GM19463 (cell line): ENCODE measurements around the gene SLC35F6.
A peak's percentile ranks its signal among the peaks of the same experiment; 100 is the strongest.
"Not testable (repeated sequence)": the region's sequence is repeated elsewhere in the genome, so short reads cannot be mapped to it uniquely, and the experiment has no call there.

Source experiments
- ATAC-seq: cut with Tn5 transposase; IDR thresholded peaks from one replicate; pipeline ENCODE4 v1.9.1; 2021; ENCODE audit warnings: mild to moderate bottlenecking, moderate library complexity; ENCODE audit not compliant: unreplicated experiment

The SLC35F6 gene

GRCh38 chr2:26780203-26780760 is 16.2 kb downstream of the SLC35F6 start:
- no peak for ATAC-seq

GRCh38 chr2:26782876-26783704 is 19.0 kb downstream of the SLC35F6 start:
- no peak for ATAC-seq

GRCh38 chr2:26784570-26785234 is 20.6 kb downstream of the SLC35F6 start:
- ATAC-seq = no peak

DNA sequence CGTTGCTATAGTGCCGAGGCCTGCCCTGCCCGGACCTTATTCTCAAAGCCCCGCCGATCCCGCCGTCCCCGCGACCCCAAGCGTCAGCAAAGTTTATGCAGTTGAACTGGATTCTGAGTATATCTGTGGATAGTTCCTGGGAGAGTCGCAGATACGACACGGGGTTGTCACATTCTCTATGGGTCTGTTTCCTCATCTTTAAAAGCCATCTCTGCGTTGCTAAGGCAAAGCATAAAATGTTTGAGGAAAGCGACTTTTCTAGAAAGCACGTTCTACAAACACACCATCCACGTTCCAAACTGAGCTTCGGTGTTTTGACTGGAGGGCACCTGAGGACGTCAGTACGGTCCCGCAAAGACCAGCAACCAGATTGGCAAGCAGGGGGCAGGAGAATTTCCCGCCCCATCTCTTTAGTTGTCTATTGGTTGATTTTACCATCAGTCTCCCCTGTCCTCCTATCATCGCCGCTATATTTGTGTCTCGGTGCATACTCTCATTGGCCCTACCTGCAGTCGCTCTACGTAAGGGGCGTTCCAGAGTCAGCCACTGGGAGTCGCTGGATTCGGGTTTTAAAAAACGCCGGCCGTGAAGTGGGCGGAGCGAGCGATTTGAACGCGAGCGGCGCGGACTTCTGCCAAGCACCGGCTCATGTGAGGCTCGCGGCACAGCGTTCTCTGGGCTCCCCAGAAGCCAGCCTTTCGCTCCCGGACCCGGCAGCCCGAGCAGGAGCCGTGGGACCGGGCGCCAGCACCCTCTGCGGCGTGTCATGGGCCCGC is 21.5 kb downstream of the SLC35F6 start, which contains the start of gene CENPA:
Gene CENPA (plus strand): TSS at position 626 of the 776 bp plus-strand sequence. CDS start 141 bp downstream, at position 767.
- ATAC-seq = peak; percentile 98

- ATAC-seq = peak; percentile 9
Measured at GRCh38 chr2:26786207-26787028, 22.3 kb downstream of the SLC35F6 start.

GRCh38 chr2:26792720-26793119 is 28.6 kb downstream of the SLC35F6 start:
- no peak for ATAC-seq

DNA sequence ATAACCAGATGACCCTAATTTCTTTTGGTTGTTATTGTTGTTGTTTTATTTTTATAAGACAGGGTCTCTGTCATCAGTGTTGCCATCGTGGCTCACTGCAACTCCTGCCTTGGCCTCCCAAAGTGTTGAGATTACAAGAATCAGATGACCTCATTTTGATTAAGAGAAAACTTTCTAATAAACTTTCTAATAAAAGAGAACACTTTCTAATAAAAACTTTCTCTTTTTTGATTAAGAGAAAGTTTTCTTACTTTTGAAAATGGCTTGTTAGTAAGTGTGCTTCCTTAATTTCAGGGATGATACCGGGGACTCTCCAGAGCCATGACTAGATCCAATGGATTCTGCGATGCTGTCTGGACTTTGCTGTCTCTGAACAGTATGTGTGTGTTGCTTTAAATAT is 29.4 kb downstream of the SLC35F6 start:
- ATAC-seq = no peak

GRCh38 chr2:26795135-26795534 is 31.1 kb downstream of the SLC35F6 start:
- ATAC-seq = not testable (repeated sequence)

GRCh38 chr2:26801328-26801727 is 37.2 kb downstream of the SLC35F6 start:
- ATAC-seq = no peak

- ATAC-seq = no peak
Measured at GRCh38 chr2:26801796-26802195, 37.7 kb downstream of the SLC35F6 start.

DNA sequence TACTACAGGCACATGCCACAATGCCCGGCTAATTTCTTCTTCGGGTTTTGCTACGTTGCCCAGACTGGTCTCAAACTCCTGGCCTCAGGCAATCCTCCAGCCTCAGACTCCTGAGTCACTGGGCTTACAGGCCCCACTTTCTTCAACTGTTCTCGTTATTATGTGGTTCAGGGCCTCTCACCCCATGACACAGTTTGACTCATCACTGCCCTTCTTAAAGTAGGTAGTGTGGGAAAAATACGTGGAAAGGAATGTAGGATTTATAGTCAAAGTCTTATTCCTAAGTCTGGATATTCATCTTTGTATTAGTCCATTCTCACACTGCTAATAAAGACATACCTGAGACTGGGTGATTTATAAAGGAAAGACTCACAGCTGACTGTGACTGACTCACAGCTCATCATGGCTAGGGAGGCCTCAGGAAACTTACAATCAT is 41.2 kb downstream of the SLC35F6 start:
- ATAC-seq = no peak

DNA sequence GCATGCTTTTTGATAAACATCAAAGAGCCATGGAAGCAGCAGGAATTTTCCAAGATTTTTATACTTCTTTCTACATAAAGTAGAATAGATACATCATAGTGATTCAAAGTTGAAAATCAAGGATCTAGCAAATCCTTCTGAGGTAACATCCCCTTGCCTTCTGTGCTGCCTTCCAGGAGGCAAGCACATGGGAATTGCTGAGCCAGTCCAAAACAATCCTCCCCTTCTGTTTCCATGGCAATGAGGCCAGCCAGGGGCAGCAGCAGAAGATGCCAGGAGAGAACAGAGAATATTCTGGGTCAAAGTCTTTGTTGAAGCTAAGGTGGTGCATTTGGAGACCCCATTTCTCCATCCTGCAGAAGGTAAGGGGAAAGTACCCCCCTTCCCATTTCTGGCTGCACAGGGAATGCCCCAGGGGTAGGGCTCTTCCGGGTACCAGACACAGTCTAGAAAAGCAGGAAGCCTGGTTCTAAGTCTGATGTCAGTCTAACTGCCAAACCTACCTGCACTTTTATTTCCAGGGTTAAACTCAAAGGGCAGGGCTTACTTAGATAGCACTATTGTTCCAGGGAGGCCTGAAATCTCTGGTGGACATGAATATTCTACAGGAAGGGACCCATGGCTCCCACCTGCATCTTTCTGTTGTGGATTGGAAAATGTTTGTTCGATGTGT is 43.8 kb downstream of the SLC35F6 start:
- ATAC-seq = no peak

- ATAC-seq = no peak
Measured at GRCh38 chr2:26809211-26809610, 45.1 kb downstream of the SLC35F6 start.

DNA sequence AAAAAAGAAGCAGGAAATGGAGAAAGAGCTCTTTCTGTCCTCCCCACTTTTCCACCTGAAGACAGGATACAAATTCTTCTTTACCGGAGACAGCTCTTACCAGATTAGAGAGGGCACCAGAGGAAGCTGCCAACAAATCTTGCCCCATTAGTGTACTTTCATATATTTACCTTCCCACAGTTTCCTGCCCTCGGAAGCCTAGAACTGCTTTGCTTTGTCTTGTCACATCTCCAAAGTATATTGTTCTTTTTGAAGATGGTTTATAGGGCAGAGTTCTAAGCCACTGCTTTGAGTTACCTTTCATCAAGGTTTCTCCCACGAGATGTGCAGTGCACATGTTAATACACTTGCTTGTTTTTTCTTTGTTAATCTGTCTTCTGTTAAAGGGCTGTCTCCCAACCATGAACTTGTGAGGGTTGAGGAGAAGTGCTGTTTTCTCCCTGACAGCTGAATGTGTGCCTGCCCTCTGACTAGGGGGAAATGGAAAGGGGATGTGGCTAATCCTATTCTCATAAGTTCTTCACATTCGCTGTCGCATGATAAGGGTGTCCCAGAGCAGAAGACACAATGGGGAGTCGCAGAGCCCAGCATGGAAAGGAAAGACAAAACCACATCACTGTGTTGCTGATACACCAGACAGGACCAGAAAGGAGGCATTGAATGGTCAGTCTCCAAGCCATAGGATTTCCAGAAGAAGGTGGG is 45.9 kb downstream of the SLC35F6 start:
- no peak for ATAC-seq

GRCh38 chr2:26811261-26811660 is 47.2 kb downstream of the SLC35F6 start:
- ATAC-seq = no peak

GRCh38 chr2:26811791-26812694 is 48.0 kb downstream of the SLC35F6 start:
- ATAC-seq = no peak

DNA sequence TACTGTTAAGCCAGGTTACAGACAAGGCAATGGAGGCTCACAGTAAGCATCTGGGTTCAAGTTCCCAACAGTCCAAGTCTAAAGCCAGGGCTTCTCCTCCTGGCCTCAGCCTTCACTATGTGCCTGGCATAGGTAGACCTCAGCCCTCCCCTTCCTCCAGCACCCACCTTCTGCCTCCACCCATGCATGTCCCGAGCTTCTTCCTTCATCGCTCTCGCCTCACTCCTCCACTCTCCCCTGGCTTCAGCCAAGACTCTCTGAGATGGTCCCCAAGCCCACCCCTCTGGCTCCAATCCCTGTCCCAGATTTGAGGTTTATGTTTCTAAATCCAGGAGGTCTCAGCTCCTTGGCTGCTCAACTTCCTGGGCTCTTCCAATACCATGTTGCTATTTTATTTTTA is 48.6 kb downstream of the SLC35F6 start:
- no peak for ATAC-seq
